ENCODE measurements around the gene ELOVL4.

ELOVL4 gene

GRCh38 chr6:79947191-79948186 lies at the start of gene ELOVL4:
ELOVL4 (minus strand) TSS chr6:79947553; CDS start chr6:79947279, 274 bp downstream.
- no peak for DNase-seq (ENCODE audit: low spot score)

GRCh38 chr6:79993911-79994309 lies 46.6 kb upstream of the ELOVL4 start:
- no peak for DNase-seq (ENCODE audit: low spot score)

- DNase-seq (ENCODE audit: low spot score): no peak
These were observed 45.9 kb upstream of the ELOVL4 start for GRCh38 chr6:79993012-79993910.

- no peak for DNase-seq (ENCODE audit: low spot score)
These were observed 42.3 kb upstream of the ELOVL4 start for GRCh38 chr6:79989641-79990040.

GRCh38 chr6:79985128-79985527 lies 37.8 kb upstream of the ELOVL4 start:
- DNase-seq (ENCODE audit: low spot score): no peak

- DNase-seq (ENCODE audit: low spot score): peak; percentile 28
These were observed 36.9 kb upstream of the ELOVL4 start for GRCh38 chr6:79984261-79984660.

GRCh38 chr6:79981652-79982051 lies 34.3 kb upstream of the ELOVL4 start:
- no peak for DNase-seq (ENCODE audit: low spot score)

GRCh38 chr6:79971193-79971592 lies 23.8 kb upstream of the ELOVL4 start:
- DNase-seq (ENCODE audit: low spot score): no peak

GRCh38 chr6:79969784-79970183 lies 22.4 kb upstream of the ELOVL4 start:
- no peak for DNase-seq (ENCODE audit: low spot score)

GRCh38 chr6:79967178-79967577 lies 19.8 kb upstream of the ELOVL4 start:
- DNase-seq (ENCODE audit: low spot score): no peak

GRCh38 chr6:79964607-79965081 lies 17.3 kb upstream of the ELOVL4 start:
- no peak for DNase-seq (ENCODE audit: low spot score)

GRCh38 chr6:79954849-79955248 lies 7.5 kb upstream of the ELOVL4 start:
- DNase-seq (ENCODE audit: low spot score): no peak

GRCh38 chr6:79949233-79949632 lies 1.9 kb upstream of the ELOVL4 start:
- peak; percentile 80 for DNase-seq (ENCODE audit: low spot score)

GRCh38 chr6:79946272-79947190 lies 822 bp downstream of the ELOVL4 start:
- DNase-seq (ENCODE audit: low spot score): no peak

GRCh38 chr6:79943133-79943532 lies 4.2 kb downstream of the ELOVL4 start:
- DNase-seq (ENCODE audit: low spot score): no peak

GRCh38 chr6:79941489-79942151 lies 5.7 kb downstream of the ELOVL4 start:
- no peak for DNase-seq (ENCODE audit: low spot score)

- no peak for DNase-seq (ENCODE audit: low spot score)
These were observed 18.8 kb downstream of the ELOVL4 start for GRCh38 chr6:79928478-79928998.

GRCh38 chr6:79927758-79928157 lies 19.6 kb downstream of the ELOVL4 start:
- no peak for DNase-seq (ENCODE audit: low spot score)

GRCh38 chr6:79923270-79923669 lies 24.1 kb downstream of the ELOVL4 start:
- no peak for DNase-seq (ENCODE audit: low spot score)

GRCh38 chr6:79922018-79922417 lies 25.3 kb downstream of the ELOVL4 start:
- no peak for DNase-seq (ENCODE audit: low spot score)

GRCh38 chr6:79913369-79913768 lies 34.0 kb downstream of the ELOVL4 start:
- no peak for DNase-seq (ENCODE audit: low spot score)
